LNCAP (cell line): Measurements from ENCODE around the gene HS3ST4.

ENCODE experiments used
- CTCF ChIP-seq: fragments of 450-650 bp; IDR thresholded peaks from 2 replicates; pipeline ENCODE4 v1.5.1; 2017; ENCODE audit warnings: mild to moderate bottlenecking

The HS3ST4 gene

GRCh38 chr16:26016989-26017388, 325.2 kb downstream of the HS3ST4 start:
- no peak for TF ChIP-seq CTCF

GRCh38 chr16:26019381-26020242, 327.9 kb downstream of the HS3ST4 start:
- no peak for TF ChIP-seq CTCF

GRCh38 chr16:26026709-26027450, 335.1 kb downstream of the HS3ST4 start:
- no peak for TF ChIP-seq CTCF

GRCh38 chr16:26031286-26031685, 339.5 kb downstream of the HS3ST4 start:
- no peak for TF ChIP-seq CTCF

- TF ChIP-seq CTCF: no peak
Observed at GRCh38 chr16:26041952-26042668, 350.4 kb downstream of the HS3ST4 start.

- TF ChIP-seq CTCF: no peak
Observed at GRCh38 chr16:26050472-26050871, 358.7 kb downstream of the HS3ST4 start.

- no peak for TF ChIP-seq CTCF
Observed at GRCh38 chr16:26051063-26051462, 359.3 kb downstream of the HS3ST4 start.
